Trophoblast cell (in vitro differentiated cells and primary cell): Measurements from ENCODE around the gene PPM1H.
A peak's percentile ranks its signal among the peaks of the same experiment; 100 is the strongest.

Source experiments
- DNase-seq, 2 donors: peaks; one replicate each; pipeline ENCODE4 v3.0.0-alpha.2; 2016
- H2AFZ ChIP-seq: 2 replicates; pipeline ENCODE4 v1.6.1; 2013; ENCODE audit warnings: low read length, moderate library complexity, mild to moderate bottlenecking; ENCODE audit not compliant: insufficient read depth, poor library complexity
- H2AK5ac ChIP-seq: 2 replicates; pipeline ENCODE4 v1.6.1; 2013; ENCODE audit warnings: mild to moderate bottlenecking, low read length
- H2BK120ac ChIP-seq: 2 replicates; pipeline ENCODE4 v1.6.1; 2013; ENCODE audit warnings: low read length, mild to moderate bottlenecking, moderate library complexity; ENCODE audit not compliant: insufficient read depth, poor library complexity
- H2BK12ac ChIP-seq: 2 replicates; pipeline ENCODE4 v1.6.1; 2013; ENCODE audit warnings: mild to moderate bottlenecking, low read length, moderate library complexity
- H2BK5ac ChIP-seq: 2 replicates; pipeline ENCODE4 v1.6.1; 2013; ENCODE audit warnings: low read length, low read depth, moderate library complexity, mild to moderate bottlenecking; ENCODE audit not compliant: poor library complexity
- H3K14ac ChIP-seq: 2 replicates; pipeline ENCODE4 v1.6.1; 2013; ENCODE audit warnings: mild to moderate bottlenecking, low read length
- H3K18ac ChIP-seq: 2 replicates; pipeline ENCODE4 v1.6.1; 2013; ENCODE audit warnings: mild to moderate bottlenecking, low read length
- H3K23ac ChIP-seq: 2 replicates; pipeline ENCODE4 v1.6.1; 2013; ENCODE audit warnings: low read length
- H3K27ac ChIP-seq: 2 replicates; pipeline ENCODE4 v1.5.1; 2013; ENCODE audit warnings: low read depth, mild to moderate bottlenecking, inconsistent platforms, low read length, moderate library complexity
- H3K27me3 ChIP-seq: 2 replicates; pipeline ENCODE4 v1.6.1; 2013; ENCODE audit warnings: inconsistent platforms, mild to moderate bottlenecking, low read length, moderate library complexity; ENCODE audit not compliant: insufficient read depth
- H3K36me3 ChIP-seq, 2 experiments: 1 replicate in 1 of 2; 2 replicates in 1 of 2; pipeline ENCODE4 v1.6.1; 2013; ENCODE audit warnings: low read length in 2 of 2, mild to moderate bottlenecking in 2 of 2, moderate library complexity in 1 of 2; ENCODE audit not compliant: insufficient read depth in 2 of 2, control insufficient read depth in 1 of 2
- H3K4ac ChIP-seq: 2 replicates; pipeline ENCODE4 v1.6.1; 2013; ENCODE audit warnings: low read depth, mild to moderate bottlenecking, low read length, moderate library complexity
- H3K4me1 ChIP-seq, 2 experiments: 1 replicate in 1 of 2; 2 replicates in 1 of 2; pipeline ENCODE4 v1.6.1; 2013; ENCODE audit warnings: low read length in 2 of 2, mild to moderate bottlenecking in 2 of 2, moderate library complexity in 1 of 2; ENCODE audit not compliant: insufficient read depth in 2 of 2, control insufficient read depth in 1 of 2
- H3K4me2 ChIP-seq: 2 replicates; pipeline ENCODE4 v1.6.1; 2013; ENCODE audit warnings: inconsistent platforms, mild to moderate bottlenecking, low read length, moderate library complexity
- H3K4me3 ChIP-seq: 2 replicates; pipeline ENCODE4 v1.5.1; 2013; ENCODE audit warnings: mild to moderate bottlenecking, low read depth, low read length, inconsistent platforms
- H3K79me1 ChIP-seq: one replicate; pipeline ENCODE4 v1.6.1; 2013; ENCODE audit warnings: low read length
- H3K79me2 ChIP-seq: 2 replicates; pipeline ENCODE4 v1.6.1; 2013; ENCODE audit warnings: low read length, mild to moderate bottlenecking; ENCODE audit not compliant: control insufficient read depth, insufficient read depth, poor library complexity
- H3K9ac ChIP-seq: 2 replicates; pipeline ENCODE4 v1.6.1; 2013; ENCODE audit warnings: mild to moderate bottlenecking, low read length
- H3K9me3 ChIP-seq: 2 replicates; pipeline ENCODE4 v1.6.1; 2013; ENCODE audit warnings: low read depth, mild to moderate bottlenecking, control low read depth, inconsistent platforms, low read length; ENCODE audit not compliant: insufficient read depth
- H4K12ac ChIP-seq: 2 replicates; pipeline ENCODE4 v1.6.1; 2013; ENCODE audit warnings: low read depth, mild to moderate bottlenecking, low read length, moderate library complexity
- H4K8ac ChIP-seq: 2 replicates; pipeline ENCODE4 v1.6.1; 2013; ENCODE audit warnings: low read depth, mild to moderate bottlenecking, low read length, moderate library complexity
- H4K91ac ChIP-seq: one replicate; pipeline ENCODE4 v1.6.1; 2013; ENCODE audit warnings: low read depth, mild to moderate bottlenecking, low read length, moderate library complexity
- WGBS: extraction: QIAGEN DNeasy Blood & Tissue Kit; methylation state at CpG from one replicate; pipeline ENCODE4 v1.1.7; 2013; ENCODE audit warnings: missing lambda C conversion rate; ENCODE audit not compliant: insufficient read length, insufficient coverage; ENCODE audit errors: extremely low coverage; 5-methylcytosine and 5-hydroxymethylcytosine counted together

PPM1H gene

DNA sequence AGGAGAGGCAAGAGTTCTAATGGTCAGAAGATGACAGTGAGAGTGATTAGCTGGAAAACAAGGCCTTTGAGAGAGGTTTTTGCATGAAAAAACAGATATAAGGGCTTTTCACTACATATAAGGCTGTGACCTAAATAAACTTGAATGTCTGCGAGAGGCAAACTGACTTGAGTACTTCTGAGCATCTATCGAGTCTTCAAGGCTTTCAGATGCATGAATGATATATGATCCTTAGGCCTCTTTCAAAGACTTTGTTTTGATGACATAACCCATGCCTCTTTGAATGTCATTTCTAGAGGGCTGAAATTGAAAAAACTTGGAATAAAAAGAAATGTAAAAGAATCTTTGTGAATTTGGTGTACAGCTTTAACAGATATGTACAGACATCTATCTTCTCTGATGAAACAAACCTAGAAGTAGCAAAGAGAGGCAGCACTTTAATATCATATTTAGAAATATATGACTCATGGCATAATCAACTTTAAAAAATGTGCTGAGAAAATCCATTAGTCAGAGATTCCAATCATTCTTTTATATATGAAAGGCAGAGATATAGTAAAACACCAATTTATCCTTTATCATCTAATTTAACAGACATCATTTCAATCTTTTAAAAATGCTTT is 72.6 kb downstream of the PPM1H start:
- Histone ChIP-seq H3K4me1 (peaks cover 10 to 11% of the 10 kb centered on the region in 2 experiments), H2BK120ac (no peak overlapping the region), H3K14ac (no peak overlapping the region), H3K27me3 (no peaks in the 10 kb centered on the region), H3K4me2 (no peak overlapping the region), H3K36me3 (no peaks in the 10 kb centered on the region), H4K91ac (no peak overlapping the region), H2AK5ac (no peak overlapping the region), H3K9ac (no peak overlapping the region), H2AFZ (no peak overlapping the region), H3K4ac (no peak overlapping the region), H3K27ac (no peak overlapping the region), H3K4me3 (no peak overlapping the region), H4K8ac (no peak overlapping the region), H3K18ac (no peak overlapping the region), H3K79me1 (peaks cover 6% of the 10 kb centered on the region), H2BK5ac (no peak overlapping the region), H2BK12ac (no peak overlapping the region), H3K79me2 (no peaks in the 10 kb centered on the region), H4K12ac (no peak overlapping the region), H3K23ac (no peak overlapping the region), H3K9me3 (no peaks in the 10 kb centered on the region)
- DNase-seq: peak in 1 of 2 donors; percentile 46
- WGBS: no CpG with 5 or more reads among the region's 2 CpGs

DNA sequence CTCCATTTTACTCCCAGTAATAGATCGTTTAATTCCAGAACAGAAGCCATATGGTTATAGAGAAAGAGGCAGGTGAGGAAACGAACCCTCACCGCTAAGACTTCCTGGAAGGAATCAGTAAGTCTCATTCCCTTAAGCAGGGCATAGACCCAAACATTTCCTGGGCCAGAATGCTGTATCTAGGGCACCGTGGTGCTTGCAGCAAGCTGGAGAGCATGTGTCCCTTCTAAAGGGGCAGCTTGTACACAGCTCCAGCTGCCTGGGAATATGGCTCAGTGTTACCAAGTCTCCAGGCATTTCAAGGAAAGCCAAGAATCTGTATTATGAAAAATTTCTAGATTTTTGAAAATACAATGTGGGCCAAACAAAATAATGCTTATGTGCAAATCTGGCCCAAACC is 73.4 kb downstream of the PPM1H start:
- Histone ChIP-seq H3K14ac (no peak overlapping the region), H3K4ac (no peak overlapping the region), H3K9ac (no peak overlapping the region), H3K9me3 (no peaks in the 10 kb centered on the region), H3K18ac (no peak overlapping the region), H2BK120ac (no peak overlapping the region), H3K4me3 (no peak overlapping the region), H3K4me1 (peaks cover 8% of the 10 kb centered on the region in 2 experiments), H2BK12ac (no peak overlapping the region), H3K27me3 (no peaks in the 10 kb centered on the region), H3K27ac (no peak overlapping the region), H4K91ac (no peak overlapping the region), H3K79me1 (peaks cover 3% of the 10 kb centered on the region), H2AFZ (no peak overlapping the region), H3K79me2 (no peaks in the 10 kb centered on the region), H3K36me3 (no peaks in the 10 kb centered on the region), H3K23ac (no peak overlapping the region), H4K8ac (no peak overlapping the region), H2AK5ac (no peak overlapping the region), H4K12ac (no peak overlapping the region), H2BK5ac (no peak overlapping the region), H3K4me2 (no peak overlapping the region)
- no peak for DNase-seq
- WGBS: no CpG with 5 or more reads among the region's 4 CpGs

DNA sequence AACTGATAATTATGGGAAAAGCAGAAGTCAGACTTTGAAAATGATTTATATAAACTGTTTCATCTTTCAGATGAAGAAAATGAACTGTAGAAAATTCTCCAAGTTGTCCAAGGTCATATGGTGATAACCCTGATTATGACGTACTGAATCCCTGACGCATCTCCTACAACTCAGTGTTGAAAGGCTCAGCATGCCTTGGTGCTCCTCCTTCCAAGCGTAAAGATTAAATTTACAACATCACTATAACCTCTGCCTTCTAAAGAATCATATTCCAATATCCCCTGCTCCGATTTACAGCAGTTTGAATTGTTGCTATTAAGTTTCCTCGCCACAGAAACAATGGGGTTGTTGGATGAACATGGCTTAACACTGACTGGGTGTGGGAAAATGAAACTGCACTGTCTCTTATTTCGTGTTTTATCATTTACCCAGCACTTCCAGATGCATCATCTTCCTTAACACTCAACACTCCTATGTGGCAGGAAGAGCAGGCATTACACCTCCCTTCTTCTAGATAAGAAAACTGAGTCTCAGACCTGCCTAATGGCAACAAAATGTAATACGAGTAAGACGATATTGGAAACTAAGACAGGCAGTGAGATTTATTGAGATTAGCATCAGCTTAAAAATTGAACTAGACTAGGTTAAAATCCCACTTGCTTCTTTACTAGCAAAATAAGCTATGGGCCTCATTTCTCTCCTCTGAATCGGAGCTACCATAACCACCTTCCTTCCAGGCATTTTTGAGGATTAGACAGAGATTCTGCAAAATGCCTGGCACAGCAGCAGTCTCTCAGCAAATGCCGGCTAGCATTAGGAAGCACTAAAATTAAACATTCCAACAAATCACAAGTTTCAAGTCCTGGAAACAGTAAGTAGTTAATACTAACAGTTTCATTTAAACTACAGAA is 74.2 kb downstream of the PPM1H start:
- no CpG with 5 or more reads among the region's 10 CpGs for WGBS
- no peak overlapping the region for H2BK120ac ChIP-seq
- H3K4me3 ChIP-seq: no peak overlapping the region
- H3K18ac ChIP-seq: no peak overlapping the region
- no peaks in the 10 kb centered on the region for H3K79me2 ChIP-seq
- H2BK12ac ChIP-seq: no peak overlapping the region
- H3K4ac ChIP-seq: no peak overlapping the region
- no peak overlapping the region for H4K12ac ChIP-seq
- no peak overlapping the region for H4K8ac ChIP-seq
- no peak overlapping the region for H3K4me2 ChIP-seq
- no peak overlapping the region for H3K9ac ChIP-seq
- no peak for DNase-seq
- no peak overlapping the region for H3K14ac ChIP-seq
- no peak overlapping the region for H4K91ac ChIP-seq
- H3K79me1 ChIP-seq: no peaks in the 10 kb centered on the region
- H3K4me1 ChIP-seq: no peaks in the 10 kb centered on the region
- H3K27ac ChIP-seq: no peak overlapping the region
- no peaks in the 10 kb centered on the region for H3K9me3 ChIP-seq
- H2AK5ac ChIP-seq: no peak overlapping the region
- H2BK5ac ChIP-seq: no peak overlapping the region
- no peaks in the 10 kb centered on the region for H3K36me3 ChIP-seq
- H3K23ac ChIP-seq: no peak overlapping the region
- H2AFZ ChIP-seq: no peak overlapping the region
- no peaks in the 10 kb centered on the region for H3K27me3 ChIP-seq

- H3K79me2 ChIP-seq: no peaks in the 10 kb centered on the region
- H3K79me1 ChIP-seq: no peaks in the 10 kb centered on the region
- no peak overlapping the region for H2BK120ac ChIP-seq
- H3K4me3 ChIP-seq: no peak overlapping the region
- H3K4me2 ChIP-seq: no peak overlapping the region
- H2AFZ ChIP-seq: no peak overlapping the region
- no peak for DNase-seq
- no peak overlapping the region for H4K12ac ChIP-seq
- no peak overlapping the region for H3K18ac ChIP-seq
- no peak overlapping the region for H2BK5ac ChIP-seq
- no peak overlapping the region for H2BK12ac ChIP-seq
- no peak overlapping the region for H3K4ac ChIP-seq
- H2AK5ac ChIP-seq: no peak overlapping the region
- H3K27ac ChIP-seq: no peak overlapping the region
- H3K23ac ChIP-seq: no peak overlapping the region
- H3K4me1 ChIP-seq: no peaks in the 10 kb centered on the region
- no peaks in the 10 kb centered on the region for H3K27me3 ChIP-seq
- H3K14ac ChIP-seq: no peak overlapping the region
- H3K9me3 ChIP-seq: no peaks in the 10 kb centered on the region
- WGBS: no CpG with 5 or more reads among the region's 5 CpGs
- H4K8ac ChIP-seq: no peak overlapping the region
- no peak overlapping the region for H3K9ac ChIP-seq
- no peak overlapping the region for H4K91ac ChIP-seq
- no peaks in the 10 kb centered on the region for H3K36me3 ChIP-seq
Observed at GRCh38 chr12:62860020-62860419, 74.9 kb downstream of the PPM1H start.
